Spleen (tissue), 7 donors: Measurements from ENCODE around the gene RASSF6.
"Not testable (repeated sequence)": the region's sequence is repeated elsewhere in the genome, so short reads cannot be mapped to it uniquely, and the experiment has no call there.

Source experiments
- POLR2A ChIP-seq, 3 donors: fragments of 450-650 bp; IDR thresholded peaks; one replicate each; pipeline ENCODE4 v1.5.1; 2017; ENCODE audit warnings: antibody characterized with exemption in 3 of 3, mild to moderate bottlenecking in 1 of 3
- POLR2AphosphoS5 ChIP-seq, 3 donors: sonication (generic); formaldehyde crosslinking; IDR thresholded peaks; one replicate each; pipeline ENCODE4 v1.5.1; 2017; ENCODE audit warnings: antibody characterized with exemption in 3 of 3
- TF ChIP-seq, protein P1 (sequence below), 11 experiments: fragments of 200-600 bp in 7 of 11; fragments of 450-650 bp in 4 of 11; sonication (generic) in 4 of 11; IDR thresholded peaks in 8 of 11; conservative IDR thresholded peaks in 3 of 11; 1 replicate in 7 of 11; 2 replicates in 4 of 11; pipeline versions ENCODE4 v1.4.0 to v1.8.0; 2016 to 2021; ENCODE audit warnings: antibody characterized with exemption in 11 of 11, inconsistent platforms in 4 of 11, mild to moderate bottlenecking in 1 of 11
- donor health status: DM: no; HTN: no; CAD: no; lungs with moderate emphysema.
- donor health status: DM: no; HTN: no; CAD: no.
- donor health status: DM: no; HTN: no; CAD: no.

DNA sequence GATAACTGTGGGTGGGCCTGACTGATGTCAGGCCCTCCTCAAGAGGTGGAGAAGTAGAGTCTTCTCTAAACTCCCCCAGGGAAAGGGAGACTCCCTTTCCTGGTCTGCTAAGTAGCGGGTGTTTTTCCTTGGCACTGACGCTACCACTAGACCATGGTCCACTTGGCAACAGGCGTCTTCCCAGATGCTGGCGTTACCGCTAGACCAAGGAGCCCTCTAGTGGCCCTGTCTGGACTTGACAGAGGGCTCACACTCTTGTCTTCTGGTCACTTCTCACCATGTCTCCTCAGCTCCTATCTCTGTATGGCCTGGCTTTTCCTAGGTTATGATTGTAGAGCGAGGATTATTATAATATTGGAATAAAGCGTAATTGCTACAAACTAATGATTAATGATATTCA, 45.7 kb upstream of the RASSF6 start:
- TF ChIP-seq, protein P1, sequence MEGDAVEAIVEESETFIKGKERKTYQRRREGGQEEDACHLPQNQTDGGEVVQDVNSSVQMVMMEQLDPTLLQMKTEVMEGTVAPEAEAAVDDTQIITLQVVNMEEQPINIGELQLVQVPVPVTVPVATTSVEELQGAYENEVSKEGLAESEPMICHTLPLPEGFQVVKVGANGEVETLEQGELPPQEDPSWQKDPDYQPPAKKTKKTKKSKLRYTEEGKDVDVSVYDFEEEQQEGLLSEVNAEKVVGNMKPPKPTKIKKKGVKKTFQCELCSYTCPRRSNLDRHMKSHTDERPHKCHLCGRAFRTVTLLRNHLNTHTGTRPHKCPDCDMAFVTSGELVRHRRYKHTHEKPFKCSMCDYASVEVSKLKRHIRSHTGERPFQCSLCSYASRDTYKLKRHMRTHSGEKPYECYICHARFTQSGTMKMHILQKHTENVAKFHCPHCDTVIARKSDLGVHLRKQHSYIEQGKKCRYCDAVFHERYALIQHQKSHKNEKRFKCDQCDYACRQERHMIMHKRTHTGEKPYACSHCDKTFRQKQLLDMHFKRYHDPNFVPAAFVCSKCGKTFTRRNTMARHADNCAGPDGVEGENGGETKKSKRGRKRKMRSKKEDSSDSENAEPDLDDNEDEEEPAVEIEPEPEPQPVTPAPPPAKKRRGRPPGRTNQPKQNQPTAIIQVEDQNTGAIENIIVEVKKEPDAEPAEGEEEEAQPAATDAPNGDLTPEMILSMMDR (IDR thresholded peaks at IDR 0.05 in 8 of 11, conservative IDR thresholded peaks at IDR 0.05 in 3 of 11): not testable (repeated sequence)
- TF ChIP-seq POLR2A, POLR2AphosphoS5 (IDR thresholded peaks at IDR 0.05): not testable (repeated sequence)
